ENCODE measurements around the gene PTBP3. TPM values are rescaled to one million over a fixed set of nuclear protein-coding genes. Genes with fewer than 3 reads are reported as not detected.
A peak's percentile ranks its signal among the peaks of the same experiment; 100 is the strongest.
"Not testable (repeated sequence)": the region's sequence is repeated elsewhere in the genome, so short reads cannot be mapped to it uniquely, and the experiment has no call there.

Gene PTBP3
- total RNA-seq, 1 donor, result 57.0 TPM

DNA sequence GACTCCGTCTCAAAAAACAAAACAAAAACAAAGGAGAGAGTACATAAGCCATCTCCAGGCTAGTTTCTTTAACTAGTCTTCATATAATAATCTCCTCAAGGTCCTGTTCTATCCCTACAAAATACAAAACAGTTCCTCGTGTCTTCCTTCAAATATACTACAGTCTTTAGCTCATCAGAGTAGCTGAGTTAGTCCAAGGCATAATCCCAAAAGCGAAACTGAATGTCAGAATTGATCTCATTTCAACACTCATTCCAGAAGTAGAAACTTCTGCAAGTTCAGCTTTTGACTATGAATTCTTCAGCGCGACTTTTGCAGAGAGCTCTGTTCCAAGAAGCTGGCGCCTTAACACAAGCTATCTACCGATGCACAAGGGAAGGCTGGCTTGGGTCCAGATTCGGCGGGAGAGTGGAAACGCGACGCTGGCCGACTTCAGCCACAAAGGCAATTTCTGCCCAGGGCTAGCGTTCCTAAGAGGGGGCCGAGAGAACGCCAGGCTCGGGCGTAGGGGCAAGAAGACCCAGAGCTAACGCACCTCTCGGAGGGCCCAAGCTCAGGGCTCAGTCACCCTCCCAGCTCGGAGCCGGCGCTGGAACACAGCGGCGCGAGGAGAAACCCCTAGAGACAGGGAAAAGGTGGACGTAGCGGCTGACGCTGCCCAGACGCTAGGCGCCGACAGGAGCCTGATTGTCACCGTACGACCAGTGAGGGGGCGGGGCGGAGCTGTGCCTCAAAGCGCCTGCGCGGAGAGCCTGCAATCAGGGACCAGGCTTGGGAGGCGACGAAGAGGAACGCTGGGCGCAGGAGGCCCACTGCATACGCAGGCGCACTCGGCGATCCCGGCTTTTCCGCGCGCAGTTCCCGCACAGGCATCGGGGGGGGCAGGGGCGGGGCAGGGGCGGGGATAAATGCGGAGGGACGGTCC, 46.0 kb upstream of the PTBP3 start:
- H3K4me3 ChIP-seq (ENCODE audit: low read depth, low read length), result peak overlapping the region; percentile 69
- peak; percentile 99 for DNase-seq (ENCODE audit: low read depth)
- TF ChIP-seq, protein P1, sequence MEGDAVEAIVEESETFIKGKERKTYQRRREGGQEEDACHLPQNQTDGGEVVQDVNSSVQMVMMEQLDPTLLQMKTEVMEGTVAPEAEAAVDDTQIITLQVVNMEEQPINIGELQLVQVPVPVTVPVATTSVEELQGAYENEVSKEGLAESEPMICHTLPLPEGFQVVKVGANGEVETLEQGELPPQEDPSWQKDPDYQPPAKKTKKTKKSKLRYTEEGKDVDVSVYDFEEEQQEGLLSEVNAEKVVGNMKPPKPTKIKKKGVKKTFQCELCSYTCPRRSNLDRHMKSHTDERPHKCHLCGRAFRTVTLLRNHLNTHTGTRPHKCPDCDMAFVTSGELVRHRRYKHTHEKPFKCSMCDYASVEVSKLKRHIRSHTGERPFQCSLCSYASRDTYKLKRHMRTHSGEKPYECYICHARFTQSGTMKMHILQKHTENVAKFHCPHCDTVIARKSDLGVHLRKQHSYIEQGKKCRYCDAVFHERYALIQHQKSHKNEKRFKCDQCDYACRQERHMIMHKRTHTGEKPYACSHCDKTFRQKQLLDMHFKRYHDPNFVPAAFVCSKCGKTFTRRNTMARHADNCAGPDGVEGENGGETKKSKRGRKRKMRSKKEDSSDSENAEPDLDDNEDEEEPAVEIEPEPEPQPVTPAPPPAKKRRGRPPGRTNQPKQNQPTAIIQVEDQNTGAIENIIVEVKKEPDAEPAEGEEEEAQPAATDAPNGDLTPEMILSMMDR (IDR thresholded peaks at IDR 0.05; ENCODE audit: insufficient read depth, low read depth, low read length), result no peak

DNA sequence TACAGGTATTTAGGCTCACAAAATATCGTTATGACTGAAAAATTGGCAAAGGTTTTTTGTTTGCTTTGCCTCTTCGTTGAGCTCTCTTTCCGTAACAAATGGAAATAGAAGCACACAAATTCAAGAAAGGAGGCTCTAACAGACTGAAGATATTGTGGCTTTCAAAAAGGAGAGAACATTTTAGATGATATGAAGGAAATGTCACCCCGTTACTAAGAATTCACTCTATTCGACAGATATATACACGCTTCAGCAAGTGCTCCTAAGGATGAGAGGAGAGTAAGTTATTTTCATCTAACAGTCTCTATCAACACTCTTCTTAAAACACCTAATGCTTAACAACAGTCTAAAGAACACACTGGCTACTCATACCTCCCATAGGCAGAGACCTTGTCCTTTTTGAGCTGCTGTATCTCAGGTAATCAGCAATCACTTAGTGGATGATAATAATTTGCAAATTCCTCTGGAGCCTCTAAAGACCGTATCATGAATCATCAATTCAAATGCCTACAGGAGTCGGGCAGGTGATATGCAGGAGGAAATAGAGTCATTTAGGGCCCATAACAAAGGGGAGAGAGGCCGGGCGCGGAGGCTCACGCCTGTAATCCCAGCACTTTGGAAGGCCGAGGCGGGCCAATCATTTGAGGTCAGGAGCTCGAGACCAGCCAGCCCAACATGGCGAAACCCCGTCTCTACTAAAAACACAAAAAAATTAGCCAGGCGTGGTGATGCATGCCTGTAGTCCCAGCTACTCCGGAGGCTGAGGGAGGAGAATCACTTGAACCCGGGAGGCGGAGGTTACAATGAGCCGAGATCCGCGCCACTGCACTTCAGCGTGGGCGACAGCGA, 45.1 kb upstream of the PTBP3 start:
- TF ChIP-seq, protein P1 (IDR thresholded peaks at IDR 0.05; ENCODE audit: insufficient read depth, low read depth, low read length), result no peak
- H3K4me3 ChIP-seq (ENCODE audit: low read depth, low read length), result peak overlapping the region; percentile 69
- no peak for DNase-seq (ENCODE audit: low read depth)

DNA sequence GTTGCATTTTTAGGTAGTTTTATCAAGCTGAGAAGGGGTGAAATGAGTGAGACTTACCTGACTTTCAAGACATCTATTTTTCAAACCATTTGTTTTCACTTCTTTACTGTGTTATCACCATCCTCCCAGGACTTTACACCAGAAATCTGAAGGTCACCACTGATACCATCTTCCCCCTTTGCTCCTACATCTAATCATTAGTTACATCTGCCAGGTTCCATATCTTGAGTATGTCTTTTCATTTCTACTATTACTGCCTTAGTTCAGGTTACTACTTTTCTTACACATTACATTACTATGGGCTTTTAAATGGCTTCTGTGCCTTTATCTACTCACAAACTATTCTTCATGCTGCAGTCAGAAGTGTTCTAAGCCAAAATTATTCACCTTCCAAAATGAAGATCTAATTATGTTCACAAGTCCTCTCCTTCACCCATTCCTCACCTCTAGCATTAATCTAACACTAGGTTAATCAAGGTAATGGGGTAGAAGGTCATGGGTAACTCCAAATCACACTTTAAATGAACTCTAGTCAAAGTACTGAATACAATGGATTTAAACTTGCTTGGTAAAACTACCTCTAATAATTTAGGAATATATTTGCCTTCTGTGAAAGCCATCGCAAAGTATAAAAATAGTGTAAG, 44.4 kb upstream of the PTBP3 start:
- TF ChIP-seq, protein P1 (IDR thresholded peaks at IDR 0.05; ENCODE audit: insufficient read depth, low read depth, low read length), result no peak
- no peak for DNase-seq (ENCODE audit: low read depth)
- peak overlapping the region; percentile 69 for H3K4me3 ChIP-seq (ENCODE audit: low read depth, low read length)

DNA sequence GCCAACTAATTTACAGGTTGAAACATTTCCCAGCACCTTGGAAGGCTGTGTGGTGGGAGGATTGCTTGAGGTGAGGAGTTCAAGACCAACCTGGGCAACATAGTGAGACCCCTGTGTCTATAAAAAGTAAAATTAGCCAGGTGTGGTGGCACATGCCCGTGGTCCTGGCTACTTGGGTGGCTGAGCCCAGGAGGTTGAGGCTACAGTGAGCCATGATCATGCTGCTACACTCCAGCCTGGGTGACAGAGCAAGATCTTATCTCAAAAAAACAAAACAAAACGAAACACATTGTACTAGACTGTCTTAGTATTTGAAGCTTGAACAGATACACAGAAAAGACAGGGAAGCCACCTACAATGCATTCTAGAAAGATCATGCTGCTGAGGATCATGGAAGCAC, 43.7 kb upstream of the PTBP3 start:
- no peak overlapping the region for H3K4me3 ChIP-seq (ENCODE audit: low read depth, low read length)
- peak; percentile 22 for DNase-seq (ENCODE audit: low read depth)
- TF ChIP-seq, protein P1 (IDR thresholded peaks at IDR 0.05; ENCODE audit: insufficient read depth, low read depth, low read length), result no peak

DNA sequence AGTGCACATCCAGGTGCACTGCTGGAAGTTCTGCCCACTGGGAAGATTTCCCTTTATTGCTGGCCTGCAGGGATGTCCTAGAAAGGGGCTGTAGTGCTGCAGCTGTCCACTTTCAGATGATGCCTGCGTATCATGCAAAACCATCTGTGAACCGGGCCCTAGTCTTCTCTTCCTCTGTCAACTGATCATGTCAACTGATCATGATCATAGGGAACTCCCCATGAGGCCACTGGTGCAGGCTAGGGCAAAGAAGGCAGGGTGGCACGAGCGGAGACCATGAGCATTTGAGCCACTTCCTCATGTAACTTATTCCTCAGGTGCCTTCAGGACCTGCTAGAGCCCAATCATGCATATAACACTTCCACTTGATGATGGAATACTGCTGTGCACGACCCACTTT, 41.9 kb upstream of the PTBP3 start:
- TF ChIP-seq, protein P1 (IDR thresholded peaks at IDR 0.05; ENCODE audit: insufficient read depth, low read depth, low read length), result no peak
- no peak overlapping the region for H3K4me3 ChIP-seq (ENCODE audit: low read depth, low read length)
- no peak for DNase-seq (ENCODE audit: low read depth)

DNA sequence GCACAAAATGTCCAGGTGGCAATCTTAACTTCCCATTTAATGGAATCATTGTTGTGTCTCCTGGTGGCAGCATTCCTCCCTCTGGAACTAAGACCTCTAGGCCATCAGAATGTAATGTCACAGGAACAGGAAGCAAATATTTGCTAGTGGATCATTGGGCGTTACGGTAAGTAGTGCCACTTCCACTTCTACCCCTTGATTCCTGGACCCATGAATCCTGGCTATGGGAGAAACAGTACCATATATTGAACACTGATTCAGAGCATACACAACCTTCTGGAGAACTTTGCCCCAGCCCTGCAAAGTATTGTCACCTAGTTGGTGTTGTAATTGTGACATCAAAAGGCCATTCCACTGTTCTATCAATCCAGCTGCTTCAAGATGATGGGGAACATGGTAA, 40.8 kb upstream of the PTBP3 start:
- not testable (repeated sequence) for DNase-seq (ENCODE audit: low read depth); H3K4me3 ChIP-seq (ENCODE audit: low read depth, low read length)

DNA sequence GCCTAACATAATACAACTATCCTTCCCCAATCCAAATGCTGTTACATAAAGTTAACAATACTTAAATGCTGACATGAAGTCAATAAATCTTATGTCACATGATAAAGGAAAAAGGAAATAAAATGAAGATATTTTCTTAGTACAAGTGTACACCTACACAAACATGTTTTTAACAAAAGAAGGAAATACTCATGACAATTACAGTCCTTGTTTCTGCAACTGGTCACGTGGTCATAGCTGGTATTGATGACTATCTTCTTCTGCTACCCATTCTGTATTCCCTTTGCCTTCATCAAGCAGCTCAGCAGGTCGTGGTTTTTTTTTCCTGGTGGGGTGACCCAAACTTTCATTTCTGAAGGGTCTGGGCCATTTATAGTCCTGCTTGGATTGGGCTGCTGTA, 40.2 kb upstream of the PTBP3 start:
- not testable (repeated sequence) for H3K4me3 ChIP-seq (ENCODE audit: low read depth, low read length); DNase-seq (ENCODE audit: low read depth)

Data from fibroblast of villous mesenchyme (primary cell).